Measurements from ENCODE around the gene NDFIP1. TPM values are rescaled to one million over a fixed set of nuclear protein-coding genes. Genes with fewer than 3 reads are reported as not detected.

NDFIP1 gene
- total RNA-seq, 8 experiments from 2014 or later: 54.4 to 134 (median 84.0) TPM

Other genes with a start within 250 kb of the NDFIP1 start
- gene PCDH1, start 230.4 kb upstream of the NDFIP1 start, total RNA-seq: 10 to 100 TPM in 6 of 8 experiments, 1 to 10 TPM in 2; 1.1 to 29.4 (median 17.5) TPM
- gene DELE1, start 184.9 kb upstream of the NDFIP1 start, total RNA-seq: 10 to 100 TPM; 26.9 to 78.7 (median 39.9) TPM
- 10 to 100 TPM in 1 of 8 experiments, 1 to 10 TPM in 3, under 1 TPM in 4; 0.60 to 15.8 (median 0.93) TPM for gene PCDH12, start 150.6 kb upstream of the NDFIP1 start, total RNA-seq
- gene RNF14, start 139.7 kb upstream of the NDFIP1 start, total RNA-seq: 10 to 100 TPM; 28.8 to 84.2 (median 51.6) TPM
- 10 to 100 TPM; 26.6 to 93.3 (median 35.9) TPM for gene GNPDA1, start 95.8 kb upstream of the NDFIP1 start, total RNA-seq
- 10 to 100 TPM in 3 of 8 experiments, 1 to 10 TPM in 5; 2.1 to 41.9 (median 6.9) TPM for gene SPRY4, start 216.2 kb downstream of the NDFIP1 start, total RNA-seq